H1 (cell line): ENCODE data around the gene SNX27. TPM values are rescaled to one million over a fixed set of nuclear protein-coding genes. Genes with fewer than 3 reads are reported as not detected.

Experiments
- CTCF ChIA-PET: fragments of 300-600 bp; sonication (Branson Sonifier 250); formaldehyde crosslinking; loops from one replicate; lab custom pipeline; 2021; ENCODE audit not compliant: partially characterized antibody; lab: Charles Lee
- POLR2A ChIA-PET: fragments of 300-600 bp; sonication (Branson Sonifier 250); formaldehyde crosslinking; loops from one replicate; lab custom pipeline; 2021; ENCODE audit warnings: inconsistent platforms; ENCODE audit not compliant: partially characterized antibody; lab: Charles Lee
- DNase-seq, 2 experiments: peaks; one replicate each; pipeline versions ENCODE4 v3.0.0 to v3.0.0-alpha.2; 2010 to 2022; ENCODE audit warnings: low spot score in 2 of 2, low read depth in 1 of 2, mixed read lengths in 1 of 2
- FAIRE-seq: peaks from 2 replicates; lab custom pipeline; 2011; peaks lifted over from hg19 to GRCh38; lab: Jason Lieb, UNC
- H2AFZ ChIP-seq: 2 replicates; pipeline ENCODE4 v1.8.1; 2012; ENCODE audit warnings: low read length, inconsistent platforms
- H2AK5ac ChIP-seq: 2 replicates; pipeline ENCODE4 v1.6.1; 2013; ENCODE audit warnings: low read depth, low read length
- H2BK120ac ChIP-seq: replicated peaks from 2 replicates; pipeline ENCODE3; 2013; ENCODE audit warnings: low read depth, low read length, inconsistent platforms
- H2BK12ac ChIP-seq: 2 replicates; pipeline ENCODE4 v1.6.1; 2013; ENCODE audit warnings: low read depth, low read length
- H2BK15ac ChIP-seq: 2 replicates; pipeline ENCODE4 v1.6.1; 2013; ENCODE audit warnings: low read length
- H2BK20ac ChIP-seq: 2 replicates; pipeline ENCODE4 v1.6.1; 2013; ENCODE audit warnings: low read length
- H2BK5ac ChIP-seq: 2 replicates; pipeline ENCODE4 v1.6.1; 2013; ENCODE audit warnings: low read depth, low read length
- H3K14ac ChIP-seq: 2 replicates; pipeline ENCODE4 v1.6.1; 2013; ENCODE audit warnings: inconsistent platforms; ENCODE audit not compliant: insufficient read length
- H3K18ac ChIP-seq: 2 replicates; pipeline ENCODE4 v1.6.1; 2013; ENCODE audit warnings: low read length; ENCODE audit errors: extremely low read depth
- H3K23ac ChIP-seq: 2 replicates; pipeline ENCODE4 v1.6.1; 2013; ENCODE audit warnings: inconsistent platforms; ENCODE audit not compliant: insufficient read length
- H3K23me2 ChIP-seq: 2 replicates; pipeline ENCODE4 v1.6.1; 2013; ENCODE audit warnings: low read depth, low read length
- H3K27ac ChIP-seq: 2 replicates; pipeline ENCODE4 v1.6.1; 2011; ENCODE audit warnings: low read depth, low read length, inconsistent platforms
- H3K27me3 ChIP-seq, 4 experiments: replicated peaks in 1 of 4; 1 replicate in 1 of 4; 2 replicates in 3 of 4; pipeline versions ENCODE4 v1.6.1 to v1.8.1; 2011 to 2013; ENCODE audit warnings: low read length in 3 of 4, mild to moderate bottlenecking in 3 of 4, inconsistent platforms in 2 of 4, mixed read lengths in 2 of 4, moderate library complexity in 1 of 4; ENCODE audit not compliant: control insufficient read depth in 3 of 4, insufficient read depth in 3 of 4; ENCODE audit errors: extremely low read depth in 1 of 4
- H3K36me3 ChIP-seq, 4 experiments: 2 replicates each; pipeline versions ENCODE4 v1.6.1 to v1.8.1; 2011 to 2013; ENCODE audit warnings: mild to moderate bottlenecking in 4 of 4, low read length in 3 of 4, moderate library complexity in 2 of 4, control low read depth in 1 of 4, inconsistent platforms in 1 of 4; ENCODE audit not compliant: insufficient read depth in 4 of 4, control insufficient read depth in 2 of 4
- H3K4ac ChIP-seq: replicated peaks from 2 replicates; pipeline ENCODE3; 2013; ENCODE audit warnings: low read length, low read depth, mixed read lengths, inconsistent platforms; ENCODE audit not compliant: insufficient read length
- H3K4me1 ChIP-seq, 4 experiments: replicated peaks in 1 of 4; 1 replicate in 1 of 4; 2 replicates in 3 of 4; pipeline versions ENCODE4 v1.6.1 to v1.8.1; 2011 to 2013; ENCODE audit warnings: low read length in 3 of 4, inconsistent platforms in 2 of 4, mixed read lengths in 1 of 4; ENCODE audit not compliant: insufficient read depth in 4 of 4, control insufficient read depth in 3 of 4
- H3K4me2 ChIP-seq, 2 experiments: 2 replicates each; pipeline versions ENCODE4 v1.6.1 to v1.8.1; 2011 to 2013; ENCODE audit warnings: low read depth in 2 of 2, low read length in 2 of 2, control low read depth in 1 of 2, inconsistent platforms in 1 of 2, mild to moderate bottlenecking in 1 of 2; ENCODE audit not compliant: insufficient read depth in 1 of 2
- H3K4me3 ChIP-seq, 4 experiments: fragments of 200-600, 300-600 bp in 1 of 4; sonication (generic), shearing (Covaris generic), sonication (Bioruptor Twin) in 1 of 4; 2 replicates each; pipeline versions ENCODE4 v1.5.1 to v1.8.1; 2011 to 2016; ENCODE audit warnings: low read length in 4 of 4, low read depth in 3 of 4, control low read depth in 2 of 4, inconsistent platforms in 2 of 4, mild to moderate bottlenecking in 2 of 4, mixed read lengths in 1 of 4, moderate library complexity in 1 of 4; ENCODE audit not compliant: insufficient read depth in 2 of 4; ENCODE audit errors: extremely low read depth in 1 of 4
- H3K56ac ChIP-seq: replicated peaks from 2 replicates; pipeline ENCODE3; 2013; ENCODE audit warnings: low read depth, mild to moderate bottlenecking, mixed read lengths, low read length, inconsistent platforms; ENCODE audit not compliant: insufficient read length
- H3K79me1 ChIP-seq: 2 replicates; pipeline ENCODE4 v1.6.1; 2013; ENCODE audit warnings: low read depth, low read length, control low read depth
- H3K79me2 ChIP-seq, 2 experiments: 2 replicates each; pipeline versions ENCODE4 v1.6.1 to v1.8.1; 2012 to 2013; ENCODE audit warnings: low read length in 2 of 2, mild to moderate bottlenecking in 2 of 2, inconsistent platforms in 1 of 2; ENCODE audit not compliant: insufficient read depth in 2 of 2, control insufficient read depth in 1 of 2
- H3K9ac ChIP-seq, 4 experiments: replicated peaks in 1 of 4; 1 replicate in 1 of 4; 2 replicates in 3 of 4; pipeline versions ENCODE4 v1.6.1 to v1.8.1; 2011 to 2013; ENCODE audit warnings: low read depth in 3 of 4, low read length in 3 of 4, control low read depth in 2 of 4, mild to moderate bottlenecking in 2 of 4, moderate library complexity in 2 of 4, inconsistent platforms in 1 of 4; ENCODE audit errors: extremely low read depth in 1 of 4
- H3K9me3 ChIP-seq, 2 experiments: 2 replicates each; pipeline versions ENCODE4 v1.6.1 to v1.8.1; 2012 to 2013; ENCODE audit warnings: mild to moderate bottlenecking in 2 of 2, moderate library complexity in 2 of 2, control low read depth in 1 of 2, inconsistent platforms in 1 of 2, low read depth in 1 of 2, low read length in 1 of 2, mixed read lengths in 1 of 2; ENCODE audit not compliant: insufficient read depth in 2 of 2
- H4K20me1 ChIP-seq, 2 experiments: replicated peaks in 1 of 2; 2 replicates each; pipeline versions ENCODE3 to v1.8.1; 2011 to 2013; ENCODE audit warnings: inconsistent platforms in 2 of 2, low read length in 2 of 2, mild to moderate bottlenecking in 1 of 2; ENCODE audit not compliant: insufficient read depth in 2 of 2, control insufficient read depth in 1 of 2
- H4K5ac ChIP-seq: 2 replicates; pipeline ENCODE4 v1.6.1; 2013; ENCODE audit warnings: low read length, low read depth, mixed read lengths, inconsistent platforms; ENCODE audit not compliant: insufficient read length
- H4K8ac ChIP-seq: 2 replicates; pipeline ENCODE4 v1.8.0; 2013; ENCODE audit warnings: mild to moderate bottlenecking, moderate library complexity, low read length, inconsistent platforms; ENCODE audit not compliant: insufficient read depth; ENCODE audit errors: extremely low read depth
- H4K91ac ChIP-seq: replicated peaks from 2 replicates; pipeline ENCODE3; 2013; ENCODE audit warnings: low read length, mixed read lengths, inconsistent platforms; ENCODE audit not compliant: insufficient read length
- BRCA1 ChIP-seq: IDR thresholded peaks from 2 replicates; pipeline ENCODE4 v1.6.1; 2012; ENCODE audit warnings: low read depth, low read length, improper control_type of control experiment
- CREB1 ChIP-seq: IDR thresholded peaks from 2 replicates; pipeline ENCODE4 v1.6.1; 2012; ENCODE audit warnings: inconsistent platforms
- EGR1 ChIP-seq: IDR thresholded peaks from 2 replicates; pipeline ENCODE4 v1.6.1; 2011; ENCODE audit warnings: low read depth, low read length, borderline replicate concordance
- POLR2A ChIP-seq, 2 experiments: IDR thresholded peaks; 1 replicate in 1 of 2; 2 replicates in 1 of 2; pipeline ENCODE4 v1.6.1; 2011; ENCODE audit warnings: low read depth in 2 of 2, low read length in 2 of 2, mild to moderate bottlenecking in 2 of 2; ENCODE audit errors: control extremely low read depth in 1 of 2
- RFX5 ChIP-seq: IDR thresholded peaks from 2 replicates; pipeline ENCODE4 v1.6.1; 2011; ENCODE audit warnings: low read depth, low read length, improper control_type of control experiment, borderline replicate concordance
- SIX5 ChIP-seq: IDR thresholded peaks from 2 replicates; pipeline ENCODE4 v1.6.1; 2011; ENCODE audit warnings: mild to moderate bottlenecking, low read depth, low read length
- SUZ12 ChIP-seq: fragments of 200-600 bp; sonication (generic); IDR thresholded peaks from 2 replicates; pipeline ENCODE4 v1.6.1; 2012; ENCODE audit warnings: mild to moderate bottlenecking, inconsistent platforms, low read length, moderate library complexity, mixed read lengths
- TCF12 ChIP-seq: IDR thresholded peaks from 2 replicates; pipeline ENCODE4 v1.6.1; 2011; ENCODE audit warnings: low read depth, mild to moderate bottlenecking, low read length
- TEAD4 ChIP-seq: IDR thresholded peaks from 2 replicates; pipeline ENCODE4 v1.6.1; 2012; ENCODE audit warnings: low read depth, low read length, inconsistent platforms, mixed read lengths
- YY1 ChIP-seq: IDR thresholded peaks from 2 replicates; pipeline ENCODE4 v1.6.1; 2011; ENCODE audit warnings: low read depth, mild to moderate bottlenecking, low read length
- WGBS, 2 experiments: shearing (Covaris generic) in 1 of 2; methylation state at CpG; one replicate each; pipeline versions ENCODE4 v1.1.6 to v1.1.7; 2013 to 2015; ENCODE audit warnings: low lambda C conversion rate in 2 of 2, mixed read lengths in 2 of 2, inconsistent platforms in 1 of 2, low coverage in 1 of 2, missing lambda C conversion rate in 1 of 2; ENCODE audit not compliant: insufficient replicate concordance in 2 of 2, insufficient coverage in 1 of 2, insufficient read length in 1 of 2; ENCODE audit errors: extremely low coverage in 1 of 2, missing lambda C conversion rate in 1 of 2; 5-methylcytosine and 5-hydroxymethylcytosine counted together
- polyA plus RNA-seq, 7 experiments: library from polyadenylated mRNA; depleted of rRNA in 3 of 7; stranded (reverse) in 5 of 7; unstranded in 2 of 7; fragments of >200 nt in 5 of 7; fragments of 200-250 nt in 2 of 7; gene quantifications; 1 replicate in 5 of 7; 2 replicates in 1 of 7; 4 replicates in 1 of 7; pipeline versions ENCODE4 v1.2.1 to v1.2.3, GENCODE V29; 2011 to 2013; ENCODE audit warnings: missing spikeins in 2 of 7, mixed read lengths in 2 of 7
- total RNA-seq: library from RNA; stranded (reverse); fragmentation: NEBNext Ultra II Directional; extraction: Animal tissue kit (Norgen Biotek cat#: 25700); gene quantifications from 2 replicates; pipeline ENCODE4 v1.2.1, GENCODE V29; 2021

SNX27 gene
- total and polyA plus RNA-seq, 2 of the 8 experiments (the other 6 are each of a cell fraction or from before 2014, with no cell fraction given), result 23.4 to 65.4 TPM

GRCh38 chr1:151705146-151705545 lies 93.3 kb downstream of the SNX27 start:
- H4K8ac ChIP-seq, result no peak overlapping the region
- no peaks in the 10 kb centered on the region; a peak in 1 of 7 replicates for H3K27me3 ChIP-seq
- DNase-seq, result no peak
- CTCF ChIA-PET, result interaction anchor here (0.9 to 2.6 kb wide), 5 partner anchors 10 to 131 kb away, joined by 3 to 12 read pairs (median 6); partner anchors contain the start of gene CELF3
- H4K5ac ChIP-seq, result no peak overlapping the region
- H2AK5ac ChIP-seq, result no peak overlapping the region
- POLR2A ChIA-PET, result interaction anchor here (1.2 to 1.4 kb wide), 3 partner anchors 11 to 57 kb away, joined by 3 to 5 read pairs (median 4); no protein-coding TSS in a partner anchor
- no peak overlapping the region for H2BK12ac ChIP-seq
- no peak overlapping the region for H3K4me3 ChIP-seq
- H4K91ac ChIP-seq, result no peak overlapping the region
- H3K23me2 ChIP-seq, result no peaks in the 10 kb centered on the region
- H3K56ac ChIP-seq, result no peak overlapping the region
- H3K4me2 ChIP-seq, result no peak overlapping the region
- no peaks in the 10 kb centered on the region for H3K79me1 ChIP-seq
- H3K18ac ChIP-seq, result no peak overlapping the region
- no peak overlapping the region for H2BK120ac ChIP-seq
- peaks cover 0 to 4% (median 1%) of the 10 kb centered on the region in 4 experiments; a peak in 2 of 7 replicates for H3K4me1 ChIP-seq
- no peaks in the 10 kb centered on the region for H3K9me3 ChIP-seq
- WGBS, 2 experiments, result 93% methylated on average over 7 of the region's 7 CpGs; no CpG with 5 or more reads in 1 of the 2 experiments
- no peak for TF ChIP-seq RFX5
- no peak for TF ChIP-seq SIX5
- no peak for TF ChIP-seq YY1
- no peak for TF ChIP-seq CREB1
- no peak for TF ChIP-seq TCF12
- no peak for TF ChIP-seq POLR2A (IDR thresholded peaks at IDR 0.05; ENCODE audit: control extremely low read depth in 1 of 2, low read depth in 2 of 2, low read length in 2 of 2)
- no peak for TF ChIP-seq SUZ12
- no peak for TF ChIP-seq EGR1
- no peak for TF ChIP-seq TEAD4
- no peak for TF ChIP-seq BRCA1
- H2BK15ac ChIP-seq, result no peak overlapping the region
- no peak overlapping the region for H3K27ac ChIP-seq
- H3K9ac ChIP-seq, result no peak overlapping the region
- H3K4ac ChIP-seq, result no peak overlapping the region
- no peak overlapping the region for H2AFZ ChIP-seq
- no peak overlapping the region for H3K14ac ChIP-seq
- no peak overlapping the region for H2BK20ac ChIP-seq
- H3K36me3 ChIP-seq, result peaks cover 0 to 11% (median 3%) of the 10 kb centered on the region in 4 experiments; a peak in 3 of 8 replicates
- no peak for FAIRE-seq
- H3K23ac ChIP-seq, result no peak overlapping the region
- H3K79me2 ChIP-seq, result no peaks in the 10 kb centered on the region
- H2BK5ac ChIP-seq, result no peak overlapping the region
- peaks cover 0 to 3% of the 10 kb centered on the region in 2 experiments for H4K20me1 ChIP-seq
